CD4-positive, alpha-beta memory T cell (primary cell): ENCODE results near the gene BNIP5. TPM values are rescaled to one million over a fixed set of nuclear protein-coding genes. Genes with fewer than 3 reads are reported as not detected.

ENCODE experiments used
- CTCF ChIA-PET: fragments of 350-600 bp; sonication (Branson Sonifier 250); formaldehyde crosslinking; loops from one replicate; lab custom pipeline; 2021; ENCODE audit warnings: inconsistent platforms; ENCODE audit not compliant: partially characterized antibody; lab: Charles Lee
- POLR2A ChIA-PET: fragments of 350-600 bp; sonication (Branson Sonifier 250); formaldehyde crosslinking; loops from one replicate; lab custom pipeline; 2021; ENCODE audit not compliant: partially characterized antibody; lab: Charles Lee
- DNase-seq, 5 donors: peaks; one replicate each; pipeline versions ENCODE4 v3.0.0 to v3.0.0-alpha.2; 2020 to 2022; ENCODE audit warnings: mixed read lengths in 1 of 5
- H3K27ac ChIP-seq: one replicate; pipeline ENCODE4 v1.7.0; 2013; ENCODE audit warnings: low read depth, low read length
- H3K27me3 ChIP-seq: 2 replicates; pipeline ENCODE4 v1.7.0; 2013; ENCODE audit warnings: mild to moderate bottlenecking, low read length, moderate library complexity; ENCODE audit not compliant: insufficient read depth
- H3K36me3 ChIP-seq: 2 replicates; pipeline ENCODE4 v1.7.0; 2013; ENCODE audit warnings: mild to moderate bottlenecking, low read length, moderate library complexity; ENCODE audit not compliant: insufficient read depth
- H3K4me1 ChIP-seq: 2 replicates; pipeline ENCODE4 v1.7.0; 2013; ENCODE audit warnings: mild to moderate bottlenecking, low read length, moderate library complexity; ENCODE audit not compliant: insufficient read depth
- H3K4me3 ChIP-seq, 2 donors: one replicate each; pipeline ENCODE4 v1.7.0; 2013; ENCODE audit warnings: low read length in 2 of 2, mild to moderate bottlenecking in 1 of 2
- H3K9me3 ChIP-seq, 2 donors: one replicate each; pipeline ENCODE4 v1.7.0; 2013; ENCODE audit warnings: low read length in 2 of 2, control low read depth in 1 of 2; ENCODE audit not compliant: control insufficient read depth in 1 of 2
- H3K27ac Mint-ChIP-seq, 7 donors: one replicate each; pipeline ENCODE4 v1.8.0; 2020 to 2021; ENCODE audit warnings: mixed read lengths in 7 of 7, mild to moderate bottlenecking in 6 of 7, inconsistent platforms in 3 of 7, moderate library complexity in 3 of 7
- H3K27me3 Mint-ChIP-seq, 2 donors: one replicate each; pipeline ENCODE4 v1.8.0; 2020 to 2021; ENCODE audit warnings: mixed read lengths in 2 of 2
- H3K36me3 Mint-ChIP-seq, 2 donors: one replicate each; pipeline ENCODE4 v1.8.0; 2020 to 2021; ENCODE audit warnings: mixed read lengths in 2 of 2, inconsistent platforms in 1 of 2, mild to moderate bottlenecking in 1 of 2
- H3K4me1 Mint-ChIP-seq, 4 donors: one replicate each; pipeline ENCODE4 v1.8.0; 2020 to 2021; ENCODE audit warnings: mixed read lengths in 4 of 4, mild to moderate bottlenecking in 1 of 4
- H3K4me3 Mint-ChIP-seq, 8 donors: one replicate each; pipeline ENCODE4 v1.8.0; 2020 to 2021; ENCODE audit warnings: mixed read lengths in 8 of 8, mild to moderate bottlenecking in 7 of 8, moderate library complexity in 6 of 8, inconsistent platforms in 3 of 8
- H3K9me3 Mint-ChIP-seq, 8 donors: one replicate each; pipeline ENCODE4 v1.8.0; 2020 to 2021; ENCODE audit warnings: mixed read lengths in 8 of 8, mild to moderate bottlenecking in 5 of 8, inconsistent platforms in 3 of 8, moderate library complexity in 1 of 8
- intact Hi-C: fragments of 100-400 bp; cut with micrococcal nuclease; formaldehyde crosslinking; loops from one replicate; pipeline ENCODE4 v1.15.1; 2023
- polyA plus RNA-seq, 2 donors: library from polyadenylated mRNA; unstranded; fragments of 300-500 nt; fragmentation: Illumina TruSeq; gene quantifications; one replicate each; pipeline ENCODE4 v1.2.3, GENCODE V29; 2021
- total RNA-seq, 2 experiments: library from RNA; stranded (reverse); gene quantifications; one replicate each; pipeline ENCODE4 v1.2.3, GENCODE V29; 2021

Gene BNIP5
- total and polyA plus RNA-seq, 4 experiments from 2014 or later = not detected

DNA sequence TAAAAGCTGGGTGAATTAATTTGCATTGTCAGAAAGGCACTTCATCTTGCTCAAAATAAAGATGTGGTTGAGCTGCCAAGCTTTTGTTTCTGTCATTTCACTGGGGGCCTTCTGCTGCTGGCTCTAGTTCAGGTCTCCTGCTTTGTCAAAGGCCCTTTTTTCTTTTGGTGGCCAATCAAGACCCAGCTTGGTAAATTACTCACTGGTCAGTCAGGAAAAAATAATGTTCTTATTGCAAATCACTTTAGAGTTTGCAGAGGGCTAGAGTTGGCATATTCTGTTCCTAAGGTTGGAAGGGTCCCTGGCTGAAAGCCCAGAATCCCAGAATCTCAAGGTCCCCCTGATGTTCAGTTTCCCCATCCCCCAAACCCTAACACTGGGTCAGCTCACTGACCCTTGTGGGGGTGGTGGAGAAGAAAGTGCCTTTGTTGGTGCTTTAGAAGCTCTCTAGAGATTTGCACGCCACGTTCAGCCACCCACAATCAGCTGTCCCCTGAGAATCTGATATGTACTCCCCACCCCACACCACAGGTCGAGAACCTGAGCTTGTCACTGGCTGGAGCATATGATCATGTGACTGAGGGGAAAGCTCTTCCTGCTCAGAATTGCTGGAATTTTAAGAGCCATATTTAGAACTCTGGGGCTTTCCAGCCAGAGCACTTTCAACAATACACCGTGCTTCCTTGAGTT, 21.7 kb upstream of the BNIP5 start:
- no peaks in the 10 kb centered on the region for H3K9me3 ChIP-seq
- Mint-ChIP-seq H3K36me3 (peaks cover 0 to 2% of the 10 kb centered on the region in 2 donors), H3K4me3 (no peak overlapping the region), H3K9me3 (peaks cover 0 to 2% (median 0%) of the 10 kb centered on the region in 8 donors), H3K4me1 (peaks cover 2 to 9% (median 5%) of the 10 kb centered on the region in 4 donors), H3K27ac (no peak overlapping the region), H3K27me3 (peaks cover 0 to 5% of the 10 kb centered on the region in 2 donors)
- ChIA-PET CTCF (interaction anchor here (0.6 to 4.3 kb wide), 8 partner anchors 9 to 263 kb away, joined by 3 to 36 read pairs (median 5); partner anchors contain the start of gene BNIP5), POLR2A (no interaction called here)
- DNase-seq = no peak
- intact Hi-C loops = no loop called here
- H3K4me1 ChIP-seq = peaks cover 7% of the 10 kb centered on the region
- no peaks in the 10 kb centered on the region for H3K27me3 ChIP-seq
- no peak overlapping the region for H3K27ac ChIP-seq
- no peak overlapping the region for H3K4me3 ChIP-seq
- H3K36me3 ChIP-seq = no peaks in the 10 kb centered on the region

DNA sequence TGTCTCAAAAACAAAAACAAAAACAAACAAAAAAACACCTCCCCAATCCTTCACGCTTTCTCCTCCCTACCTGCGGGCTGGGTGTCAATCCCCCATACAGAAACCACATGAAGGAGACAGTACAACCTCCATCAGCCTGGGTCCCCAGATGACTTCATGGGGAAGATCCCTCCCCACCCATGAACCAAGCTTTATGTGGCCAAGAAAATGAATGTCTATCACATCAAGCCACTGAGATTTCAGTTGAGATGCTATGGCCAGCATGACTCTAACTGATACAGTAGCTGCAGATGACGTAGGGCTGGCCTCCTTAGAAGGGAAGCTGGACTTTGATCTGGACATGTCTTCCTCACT, 21.2 kb upstream of the BNIP5 start:
- Mint-ChIP-seq H3K4me1 (peaks cover 2 to 9% (median 5%) of the 10 kb centered on the region in 4 donors), H3K27ac (peak overlapping the region in 1 of 7 donors; percentile 55), H3K27me3 (peaks cover 0 to 5% of the 10 kb centered on the region in 2 donors), H3K9me3 (peaks cover 0 to 3% (median 1%) of the 10 kb centered on the region in 8 donors), H3K4me3 (no peak overlapping the region), H3K36me3 (no peaks in the 10 kb centered on the region)
- ChIA-PET CTCF (interaction anchor here (0.6 to 4.3 kb wide), 5 partner anchors 10 to 263 kb away, joined by 3 to 36 read pairs (median 5); partner anchors contain the start of gene BNIP5), POLR2A (no interaction called here)
- Histone ChIP-seq H3K9me3 (no peaks in the 10 kb centered on the region), H3K4me1 (peaks cover 7% of the 10 kb centered on the region), H3K36me3 (no peaks in the 10 kb centered on the region), H3K27me3 (no peaks in the 10 kb centered on the region), H3K27ac (no peak overlapping the region), H3K4me3 (no peak overlapping the region)
- DNase-seq = peak in 1 of 5 donors; percentile 49
- intact Hi-C loops = no loop called here

DNA sequence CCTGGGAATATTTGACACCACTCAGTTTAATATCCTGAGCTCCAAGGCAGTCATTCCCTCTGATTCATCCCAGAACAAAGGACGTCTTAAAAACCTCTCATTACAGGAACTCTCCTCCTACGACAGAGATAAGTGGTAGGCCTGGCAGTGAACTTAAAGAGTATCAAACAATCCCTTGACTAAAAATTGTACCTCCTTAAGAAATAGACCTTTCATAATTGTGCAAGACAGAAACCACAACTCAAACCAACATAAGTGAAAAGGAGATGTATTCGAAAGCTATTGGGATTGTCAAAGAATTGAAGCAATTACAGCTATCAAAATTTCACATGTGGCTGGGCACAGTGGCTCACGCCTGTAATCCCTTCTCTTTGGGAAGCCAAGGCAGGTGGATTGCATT, 19.1 kb upstream of the BNIP5 start:
- Histone ChIP-seq H3K27me3 (no peaks in the 10 kb centered on the region), H3K27ac (no peak overlapping the region), H3K4me1 (peaks cover 7% of the 10 kb centered on the region), H3K36me3 (no peaks in the 10 kb centered on the region), H3K4me3 (no peak overlapping the region), H3K9me3 (no peaks in the 10 kb centered on the region)
- H3K4me3 Mint-ChIP-seq = no peak overlapping the region
- H3K9me3 Mint-ChIP-seq = peaks cover 0 to 6% (median 2%) of the 10 kb centered on the region in 8 donors
- H3K4me1 Mint-ChIP-seq = peaks cover 2 to 7% (median 5%) of the 10 kb centered on the region in 4 donors
- H3K36me3 Mint-ChIP-seq = no peaks in the 10 kb centered on the region
- DNase-seq = no peak
- ChIA-PET POLR2A (no interaction called here), CTCF (interaction anchor here (1.2 kb wide), 2 partner anchors 15 to 53 kb away, joined by 4 to 8 read pairs; no protein-coding TSS in a partner anchor)
- H3K27ac Mint-ChIP-seq = no peak overlapping the region
- intact Hi-C loops = no loop called here
- peaks cover 0 to 5% of the 10 kb centered on the region in 2 donors for H3K27me3 Mint-ChIP-seq

DNA sequence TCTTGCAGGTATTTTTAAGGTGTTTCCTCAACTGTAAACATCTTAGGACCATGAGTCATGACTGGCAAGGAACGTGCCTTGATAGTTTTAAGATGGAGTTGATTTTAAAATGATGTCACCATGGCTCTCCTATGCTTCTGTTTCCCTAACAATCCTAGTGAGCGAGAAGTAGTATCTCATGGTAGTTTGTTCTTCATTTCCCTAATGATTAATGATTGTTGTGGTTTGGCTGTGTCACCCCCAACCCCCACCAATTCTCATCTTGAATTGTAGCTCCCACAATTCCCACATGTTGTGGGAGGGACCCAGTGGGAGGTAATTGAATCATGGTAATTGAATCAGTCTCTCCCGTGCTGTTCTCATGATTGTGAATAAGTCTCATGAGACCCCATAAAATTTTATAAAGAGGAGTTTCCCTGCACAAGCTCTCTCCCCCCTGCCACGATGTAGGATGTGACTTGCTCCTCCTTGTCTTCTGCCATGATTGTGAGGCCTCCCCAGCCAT, 16.8 kb upstream of the BNIP5 start:
- no peak for DNase-seq
- Histone ChIP-seq H3K27me3 (no peaks in the 10 kb centered on the region), H3K4me3 (no peak overlapping the region), H3K4me1 (no peaks in the 10 kb centered on the region), H3K9me3 (no peaks in the 10 kb centered on the region), H3K36me3 (no peaks in the 10 kb centered on the region), H3K27ac (no peak overlapping the region)
- Mint-ChIP-seq H3K36me3 (no peaks in the 10 kb centered on the region), H3K27me3 (peaks cover 0 to 4% of the 10 kb centered on the region in 2 donors), H3K9me3 (peaks cover 0 to 6% (median 2%) of the 10 kb centered on the region in 8 donors), H3K4me3 (no peak overlapping the region), H3K27ac (no peak overlapping the region), H3K4me1 (peaks cover 0 to 5% (median under 1%) of the 10 kb centered on the region in 4 donors)
- ChIA-PET CTCF (interaction anchor here (4.8 kb wide), 1 partner anchor 12 kb away, joined by 24 read pairs; no protein-coding TSS in a partner anchor), POLR2A (no interaction called here)
- intact Hi-C loops = no loop called here

DNA sequence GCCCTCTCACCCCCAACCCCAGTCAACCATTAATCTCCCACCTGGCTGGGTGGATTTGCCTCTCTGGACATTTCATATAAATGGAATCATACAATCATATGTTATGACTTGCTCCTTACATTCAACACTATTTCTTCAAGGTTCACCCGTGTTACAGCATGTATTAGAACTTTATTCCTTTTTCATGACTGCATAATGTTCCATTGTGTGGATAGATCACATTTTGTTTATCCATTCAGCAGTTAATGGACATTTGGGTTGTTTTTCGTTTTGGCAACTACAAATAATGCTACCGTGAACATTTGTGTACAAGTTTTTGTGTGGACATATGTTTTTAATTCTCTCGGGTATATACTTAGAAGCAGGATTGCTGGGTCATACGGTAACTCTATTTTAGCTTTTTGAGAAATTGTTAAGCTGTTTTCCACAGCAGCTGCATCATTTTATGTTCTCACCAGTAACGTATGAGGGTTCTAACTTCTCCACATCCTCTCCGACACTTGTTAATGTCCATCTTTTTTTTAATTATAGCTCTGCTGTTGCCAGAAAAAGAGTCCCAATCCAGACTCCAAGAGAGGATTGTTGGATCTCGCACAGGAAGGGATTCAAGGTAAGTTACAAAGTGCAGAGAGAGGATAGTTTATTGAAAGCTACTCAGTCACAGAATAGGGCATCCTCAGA, 15.9 kb upstream of the BNIP5 start:
- no peak overlapping the region for H3K27ac Mint-ChIP-seq
- no peaks in the 10 kb centered on the region for H3K27me3 ChIP-seq
- no peaks in the 10 kb centered on the region for H3K36me3 ChIP-seq
- H3K27ac ChIP-seq = no peak overlapping the region
- peaks cover 0 to 6% (median 2%) of the 10 kb centered on the region in 8 donors for H3K9me3 Mint-ChIP-seq
- H3K4me3 ChIP-seq = no peak overlapping the region
- no peaks in the 10 kb centered on the region for H3K36me3 Mint-ChIP-seq
- ChIA-PET CTCF (interaction anchor here (4.8 kb wide), 1 partner anchor 11 kb away, joined by 24 read pairs; no protein-coding TSS in a partner anchor), POLR2A (no interaction called here)
- H3K4me3 Mint-ChIP-seq = no peak overlapping the region
- H3K4me1 ChIP-seq = no peaks in the 10 kb centered on the region
- intact Hi-C loops = no loop called here
- DNase-seq = no peak
- H3K4me1 Mint-ChIP-seq = peaks cover 0 to under 1% (median 0%) of the 10 kb centered on the region in 4 donors
- H3K27me3 Mint-ChIP-seq = peaks cover 0 to 4% of the 10 kb centered on the region in 2 donors
- no peaks in the 10 kb centered on the region for H3K9me3 ChIP-seq

DNA sequence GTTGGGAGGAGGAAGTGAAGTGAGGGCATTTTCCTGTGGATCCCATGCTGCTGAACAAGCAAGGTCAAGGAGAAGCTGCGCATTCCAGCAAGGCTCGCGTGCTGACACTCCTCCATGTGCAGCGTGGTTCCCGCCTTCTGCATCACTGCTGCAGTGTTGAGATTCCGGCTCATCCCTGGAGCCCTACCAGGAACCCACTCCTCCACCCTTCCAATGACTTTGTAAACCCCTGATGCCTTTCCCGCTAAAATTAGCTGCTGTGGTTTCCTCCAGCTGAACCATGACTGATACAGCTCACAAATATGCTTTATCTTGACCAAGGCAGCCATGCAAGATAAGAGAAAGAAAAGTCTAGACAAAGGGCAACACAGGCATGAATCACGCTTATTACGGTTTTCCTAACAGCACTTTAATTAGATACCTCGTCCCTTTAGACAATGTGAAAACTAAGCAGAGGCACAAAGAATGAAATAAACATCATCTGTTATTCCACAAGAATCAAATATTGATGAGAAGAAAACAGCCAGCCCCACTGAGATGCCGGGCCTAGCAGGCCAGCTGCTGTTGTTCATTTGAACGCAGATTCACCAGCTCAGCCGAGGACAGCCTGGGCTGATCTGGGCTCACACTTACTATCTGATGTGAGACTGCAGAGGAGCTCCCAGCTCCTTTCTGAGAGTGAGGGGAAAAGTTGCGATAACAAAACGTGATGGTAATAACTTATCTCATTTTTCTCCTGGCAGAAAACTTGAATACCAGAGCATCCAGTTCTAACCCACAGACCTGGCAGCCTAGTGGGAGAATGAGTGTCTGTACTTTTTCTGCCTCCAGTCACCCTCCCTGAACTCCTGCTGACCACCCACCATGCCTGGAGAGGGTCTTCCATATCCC, 14.2 kb upstream of the BNIP5 start:
- Histone ChIP-seq H3K4me1 (no peaks in the 10 kb centered on the region), H3K36me3 (no peaks in the 10 kb centered on the region), H3K27ac (no peak overlapping the region), H3K4me3 (no peak overlapping the region), H3K9me3 (no peaks in the 10 kb centered on the region), H3K27me3 (no peaks in the 10 kb centered on the region)
- H3K36me3 Mint-ChIP-seq = no peaks in the 10 kb centered on the region
- intact Hi-C loops = no loop called here
- CTCF ChIA-PET = interaction anchor here (1.4 to 4.8 kb wide), 2 partner anchors 10 to 13 kb away, joined by 3 to 24 read pairs; no protein-coding TSS in a partner anchor
- H3K4me1 Mint-ChIP-seq = no peaks in the 10 kb centered on the region
- H3K27ac Mint-ChIP-seq = no peak overlapping the region
- no peak overlapping the region for H3K4me3 Mint-ChIP-seq
- H3K9me3 Mint-ChIP-seq = peaks cover 0 to 6% (median 2%) of the 10 kb centered on the region in 8 donors
- peaks cover 0 to 4% of the 10 kb centered on the region in 2 donors for H3K27me3 Mint-ChIP-seq
- POLR2A ChIA-PET = no interaction called here
- DNase-seq = no peak
